Sigmoid colon (tissue), 7 donors: ENCODE measurements around the gene CDC7. TPM values are rescaled to one million over a fixed set of nuclear protein-coding genes. Genes with fewer than 3 reads are reported as not detected.
A peak's percentile ranks its signal among the peaks of the same experiment; 100 is the strongest.

ENCODE experiments used
- DNase-seq: peaks from one replicate; pipeline ENCODE4 v3.0.0-alpha.2; 2019
- H3K27ac ChIP-seq, 4 donors: fragments of 200-600 bp; sonication (generic); one replicate each; pipeline ENCODE4 v1.5.1; 2016 to 2019; ENCODE audit warnings: mild to moderate bottlenecking in 1 of 4
- H3K27me3 ChIP-seq, 3 donors: fragments of 200-600 bp; sonication (generic); one replicate each; pipeline ENCODE4 v1.5.1; 2019; ENCODE audit warnings: mild to moderate bottlenecking in 1 of 3
- H3K36me3 ChIP-seq, 4 donors: fragments of 200-600 bp; sonication (generic); one replicate each; pipeline ENCODE4 v1.5.1; 2016 to 2019
- H3K4me1 ChIP-seq, 4 donors: fragments of 200-600 bp; sonication (generic); one replicate each; pipeline ENCODE4 v1.5.1; 2017 to 2019
- H3K4me3 ChIP-seq, 4 donors: fragments of 200-600 bp; sonication (generic); one replicate each; pipeline ENCODE4 v1.5.1; 2017 to 2019; ENCODE audit warnings: mild to moderate bottlenecking in 2 of 4, moderate library complexity in 1 of 4
- H3K9me3 ChIP-seq, 4 donors: fragments of 200-600 bp in 3 of 4; sonication (generic) in 3 of 4; one replicate each; pipeline versions ENCODE4 v1.5.1 to v1.6.1; 2013 to 2019
- CTCF ChIP-seq, 4 experiments: fragments of 450-650 bp in 3 of 4; fragments of 200-600 bp in 1 of 4; IDR thresholded peaks; one replicate each; pipeline ENCODE4 v1.5.1; 2016 to 2019; ENCODE audit warnings: antibody characterized with exemption in 4 of 4, mild to moderate bottlenecking in 3 of 4, moderate library complexity in 2 of 4
- EP300 ChIP-seq, 4 donors: sonication (generic); formaldehyde crosslinking; IDR thresholded peaks; one replicate each; pipeline ENCODE4 v1.6.1; 2017; ENCODE audit warnings: antibody characterized with exemption in 4 of 4
- POLR2A ChIP-seq, 2 donors: fragments of 450-650 bp; IDR thresholded peaks; one replicate each; pipeline ENCODE4 v1.6.1; 2016; ENCODE audit warnings: antibody characterized with exemption in 2 of 2, mild to moderate bottlenecking in 2 of 2, moderate library complexity in 2 of 2
- POLR2AphosphoS5 ChIP-seq, 4 donors: sonication (generic); formaldehyde crosslinking; IDR thresholded peaks; one replicate each; pipeline ENCODE4 v1.6.1; 2017; ENCODE audit warnings: antibody characterized with exemption in 4 of 4
- WGBS, 2 donors: extraction: QIAGEN DNeasy Blood & Tissue Kit; methylation state at CpG; one replicate each; pipeline ENCODE4 v1.1.7; 2013; 5-methylcytosine and 5-hydroxymethylcytosine counted together
- intact Hi-C: fragments of 100-400 bp; cut with DNase I; formaldehyde crosslinking; loops from one replicate; pipeline ENCODE4 v1.15.1; 2023
- polyA plus RNA-seq, 3 donors: library from polyadenylated mRNA; stranded (reverse); fragments of 200-250 nt; gene quantifications; one replicate each; pipeline ENCODE4 v1.2.3, GENCODE V29; 2013
- total RNA-seq, 4 donors: library from RNA; depleted of rRNA; stranded (reverse); fragments of >200 nt; gene quantifications; one replicate each; pipeline ENCODE4 v1.1.0, GENCODE V29; 2016
- donor health status: healthy with polysubstance abuse.
- donor health status: Bipolar disorder and iron deficiency.
- donor health status: healthy.

Gene CDC7
- total and polyA plus RNA-seq, 7 donors: 0.36 to 5.1 (median 2.0) TPM

- H3K4me1 ChIP-seq: peaks cover 0 to 8% (median 7%) of the 10 kb centered on the region in 4 donors
- WGBS, 2 donors: 92 to 94% methylated on average over 19 of the region's 19 CpGs
- no peak for DNase-seq
- intact Hi-C loops: no loop called here
- H3K9me3 ChIP-seq: no peaks in the 10 kb centered on the region
- H3K4me3 ChIP-seq: no peak overlapping the region
- no peaks in the 10 kb centered on the region for H3K36me3 ChIP-seq
- H3K27ac ChIP-seq: no peak overlapping the region
- TF ChIP-seq POLR2AphosphoS5 (IDR thresholded peaks at IDR 0.05) (no peak), CTCF (IDR thresholded peaks at IDR 0.05) (no peak), POLR2A (IDR thresholded peaks at IDR 0.05) (no peak), EP300 (IDR thresholded peaks at IDR 0.05) (no peak)
- H3K27me3 ChIP-seq: no peaks in the 10 kb centered on the region
Observed at GRCh38 chr1:91546876-91547275, 46.2 kb downstream of the CDC7 start.

DNA sequence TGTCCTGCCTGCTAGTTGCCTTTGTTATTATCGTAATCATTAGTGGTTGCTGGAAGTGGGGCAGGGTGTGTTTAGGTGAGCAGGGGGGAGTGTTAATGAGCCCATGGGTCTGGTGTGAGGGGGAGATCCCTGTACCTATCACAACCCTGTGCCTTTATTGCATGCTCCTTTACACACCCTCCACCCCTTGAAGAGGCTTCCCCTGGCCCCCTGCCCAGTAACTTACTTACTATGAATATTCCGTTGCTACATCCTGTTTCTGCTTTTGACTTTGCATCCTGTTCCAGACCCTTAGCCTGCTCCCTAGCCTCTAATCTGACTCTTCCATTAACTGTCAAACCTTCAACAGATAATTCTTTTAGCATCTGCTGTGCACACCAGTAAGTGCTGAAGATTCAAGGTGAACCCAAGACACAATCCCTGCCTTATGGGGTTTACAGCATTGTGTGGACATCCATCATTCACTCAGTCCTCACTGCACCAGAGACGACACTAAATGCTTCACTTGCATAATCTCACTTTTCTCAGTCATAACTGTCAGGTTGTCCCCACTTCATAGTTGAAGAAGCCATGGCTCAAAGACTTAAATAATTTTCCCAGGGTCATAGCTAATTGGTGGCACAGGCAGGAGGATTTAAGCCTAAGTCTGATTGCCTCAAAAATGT lies 47.9 kb downstream of the CDC7 start:
- Histone ChIP-seq H3K4me1 (peaks cover 0 to 8% (median 7%) of the 10 kb centered on the region in 4 donors), H3K27ac (no peak overlapping the region), H3K36me3 (no peaks in the 10 kb centered on the region), H3K27me3 (no peaks in the 10 kb centered on the region), H3K4me3 (no peak overlapping the region), H3K9me3 (no peaks in the 10 kb centered on the region)
- WGBS, 2 donors: 58 to 75% methylated on average over 3 of the region's 3 CpGs
- intact Hi-C loops: no loop called here
- no peak for TF ChIP-seq POLR2A (IDR thresholded peaks at IDR 0.05)
- TF ChIP-seq EP300 (IDR thresholded peaks at IDR 0.05): no peak
- TF ChIP-seq POLR2AphosphoS5 (IDR thresholded peaks at IDR 0.05): no peak
- TF ChIP-seq CTCF (IDR thresholded peaks at IDR 0.05): no peak
- DNase-seq: no peak

GRCh38 chr1:91549041-91549735 lies 48.5 kb downstream of the CDC7 start:
- Histone ChIP-seq H3K27ac (peak overlapping the region in 1 of 4 donors; percentile 7), H3K4me3 (no peak overlapping the region), H3K27me3 (no peaks in the 10 kb centered on the region), H3K36me3 (no peaks in the 10 kb centered on the region), H3K4me1 (peaks cover 0 to 8% (median 7%) of the 10 kb centered on the region in 4 donors), H3K9me3 (no peaks in the 10 kb centered on the region)
- 20 to 22% methylated on average over 2 of the region's 2 CpGs for WGBS, 2 donors
- no peak for DNase-seq
- intact Hi-C loops: no loop called here
- TF ChIP-seq CTCF (IDR thresholded peaks at IDR 0.05) (no peak), POLR2AphosphoS5 (IDR thresholded peaks at IDR 0.05) (no peak), EP300 (IDR thresholded peaks at IDR 0.05) (no peak), POLR2A (IDR thresholded peaks at IDR 0.05) (no peak)

DNA sequence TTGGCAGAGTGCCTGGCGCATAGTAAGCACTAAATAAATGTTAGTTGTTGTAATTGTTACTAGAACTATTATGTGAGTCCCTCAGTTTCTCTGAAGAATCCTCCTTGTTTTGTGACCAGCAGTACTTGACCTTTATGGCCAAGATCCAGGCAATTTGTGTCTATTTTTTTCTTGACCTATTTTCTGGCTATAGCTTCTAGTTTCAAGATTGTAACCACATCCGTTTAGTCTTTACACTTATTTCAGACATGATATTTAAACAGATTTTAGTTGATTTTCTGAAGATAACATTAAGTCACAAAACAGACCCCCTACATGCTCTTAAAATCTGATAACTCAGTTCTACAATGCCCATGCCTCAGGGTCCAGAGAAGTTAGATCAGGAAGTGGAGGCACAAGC lies 50.3 kb downstream of the CDC7 start:
- no peak overlapping the region for H3K27ac ChIP-seq
- H3K27me3 ChIP-seq: no peaks in the 10 kb centered on the region
- H3K9me3 ChIP-seq: no peaks in the 10 kb centered on the region
- 84 to 88% methylated on average over 2 of the region's 2 CpGs for WGBS, 2 donors
- peaks cover 0 to 13% (median 10%) of the 10 kb centered on the region in 4 donors for H3K4me1 ChIP-seq
- DNase-seq: no peak
- H3K36me3 ChIP-seq: no peaks in the 10 kb centered on the region
- TF ChIP-seq POLR2AphosphoS5 (IDR thresholded peaks at IDR 0.05) (no peak), POLR2A (IDR thresholded peaks at IDR 0.05) (no peak), EP300 (IDR thresholded peaks at IDR 0.05) (no peak), CTCF (IDR thresholded peaks at IDR 0.05) (no peak)
- no peak overlapping the region for H3K4me3 ChIP-seq
- intact Hi-C loops: no loop called here
